Upper lobe of left lung (tissue), 4 donors: ENCODE data around the gene CEBPB.

Experiments
- CTCF ChIP-seq, 6 experiments: fragments of 450-650 bp in 4 of 6; fragments of 200-600 bp in 2 of 6; sonication (generic) in 2 of 6; IDR thresholded peaks; one replicate each; pipeline ENCODE4 v1.5.1; 2016 to 2019; ENCODE audit warnings: antibody characterized with exemption in 6 of 6
- EP300 ChIP-seq, 4 donors: sonication (generic); formaldehyde crosslinking; IDR thresholded peaks; one replicate each; pipeline ENCODE4 v1.5.1; 2017; ENCODE audit warnings: antibody characterized with exemption in 4 of 4, control low read depth in 2 of 4

DNA sequence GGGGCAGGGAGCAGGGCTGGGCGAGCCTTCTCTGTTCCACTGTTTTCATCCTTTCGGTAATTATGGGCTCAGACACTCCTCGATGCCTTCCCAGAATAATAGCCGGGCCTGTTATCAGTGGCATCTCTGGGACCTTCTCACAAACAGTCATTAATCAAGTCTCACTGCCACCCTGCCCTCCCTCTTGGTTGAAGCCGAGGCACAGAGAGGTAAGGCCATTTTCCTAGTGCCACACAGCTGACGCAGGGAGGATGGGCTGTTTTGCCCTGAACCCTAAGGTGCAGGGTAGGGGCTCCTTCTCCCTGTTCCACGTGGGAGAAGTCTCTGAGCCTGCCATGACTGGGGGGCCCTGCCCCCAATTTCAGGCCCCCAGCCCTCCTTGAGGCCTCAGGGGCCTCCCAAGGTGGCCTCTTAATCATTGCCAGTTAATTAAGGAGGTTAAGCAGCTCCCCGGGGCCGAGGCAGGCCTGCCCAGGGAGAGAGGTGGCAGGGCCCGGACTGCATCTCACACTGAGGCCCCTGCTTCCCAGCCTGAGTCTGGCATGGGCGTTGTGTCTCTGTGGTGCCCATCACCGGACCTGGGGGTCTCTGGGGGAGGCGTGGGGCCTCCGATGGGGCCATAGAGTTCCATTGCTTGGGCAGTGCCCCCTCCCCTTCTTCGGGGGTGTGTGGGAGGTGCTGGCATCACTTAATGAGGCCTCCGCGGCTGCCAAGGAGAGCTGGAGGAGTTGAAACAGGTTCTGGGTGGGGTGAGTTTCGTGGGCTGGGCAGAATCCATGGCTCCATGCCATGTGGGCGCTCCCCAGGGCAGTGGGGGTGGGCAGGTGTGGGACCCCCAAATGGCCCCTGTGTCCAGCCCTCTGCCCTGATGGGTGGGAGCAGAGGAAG is 42.9 kb downstream of the CEBPB start:
- no peak for TF ChIP-seq CTCF (IDR thresholded peaks at IDR 0.05)
- no peak for TF ChIP-seq EP300 (IDR thresholded peaks at IDR 0.05)
